Psoas muscle (tissue), 8 donors: ENCODE measurements around the gene NLN. TPM values are rescaled to one million over a fixed set of nuclear protein-coding genes. Genes with fewer than 3 reads are reported as not detected.

Experiments
- ATAC-seq, 4 donors: fragments of 200-7000 bp; cut with Tn5 transposase; one replicate each; pipeline ENCODE4 v1.9.1; 2020; ENCODE audit warnings: moderate library complexity in 3 of 4, mild to moderate bottlenecking in 2 of 4
- DNase-seq, 2 donors: peaks; one replicate each; pipeline ENCODE4 v3.0.0-alpha.2; 2020
- H3K27ac ChIP-seq: fragments of 200-600 bp; one replicate; pipeline ENCODE4 v1.8.0; 2022
- H3K27me3 ChIP-seq, 3 donors: fragments of 200-600 bp in 1 of 3; one replicate each; pipeline versions ENCODE4 v1.6.1 to v1.8.0; 2013 to 2022; ENCODE audit warnings: low read length in 2 of 3, mild to moderate bottlenecking in 2 of 3, moderate library complexity in 1 of 3; ENCODE audit not compliant: insufficient read depth in 3 of 3
- H3K36me3 ChIP-seq, 2 donors: fragments of 200-600 bp in 1 of 2; one replicate each; pipeline versions ENCODE4 v1.6.1 to v1.8.0; 2013 to 2022; ENCODE audit warnings: low read depth in 1 of 2, mild to moderate bottlenecking in 1 of 2, moderate library complexity in 1 of 2; ENCODE audit not compliant: insufficient read depth in 1 of 2
- H3K4me1 ChIP-seq: fragments of 200-600 bp; one replicate; pipeline ENCODE4 v1.8.0; 2022
- H3K4me3 ChIP-seq: fragments of 200-600 bp; one replicate; pipeline ENCODE4 v1.8.0; 2022; ENCODE audit warnings: mild to moderate bottlenecking
- H3K9me3 ChIP-seq: fragments of 200-600 bp; one replicate; pipeline ENCODE4 v1.8.0; 2022
- WGBS, 3 donors: extraction: QIAGEN DNeasy Blood & Tissue Kit; methylation state at CpG; one replicate each; pipeline versions ENCODE4 v1.1.6 to v1.1.7; 2013; 5-methylcytosine and 5-hydroxymethylcytosine counted together
- intact Hi-C, 2 donors: fragments of 100-400 bp; cut with DNase I; formaldehyde crosslinking; loops; one replicate each; pipeline versions ENCODE4 v1.11.0 to v1.14.2; 2022
- polyA plus RNA-seq, 3 donors: library from polyadenylated mRNA; stranded (reverse); fragments of 200-250 nt; gene quantifications; one replicate each; pipeline ENCODE4 v1.2.3, GENCODE V29; 2013
- total RNA-seq, 4 donors: library from RNA; stranded (reverse); fragmentation: NEBNext Ultra II Directional in 2 of 4; extraction: Animal tissue kit (Norgen Biotek cat#: 25700) in 2 of 4; gene quantifications; one replicate each; pipeline versions ENCODE4 v1.2.1 to v1.2.4, GENCODE V29; 2021 to 2023
- TF ChIP-seq, protein P1 (sequence below): fragments of 200-600 bp; IDR thresholded peaks from one replicate; pipeline ENCODE4 v1.8.0; 2022; ENCODE audit warnings: antibody characterized with exemption
- donor health status: healthy with polysubstance abuse.
- donor health status: DM: no; HTN: no; CAD: no; lungs with moderate emphysema.
- donor health status: Bipolar disorder and iron deficiency.
- donor health status: healthy.
- donor health status: DM: yes; HTN: yes; CAD: no.
- donor health status: DM: no; HTN: no; CAD: no.
- donor health status: DM: no; HTN: no; CAD: no.
- donor health status: DM: yes; HTN: yes; CAD: no.

The NLN gene
- total and polyA plus RNA-seq, 7 donors, result 9.8 to 69.9 (median 31.4) TPM

DNA sequence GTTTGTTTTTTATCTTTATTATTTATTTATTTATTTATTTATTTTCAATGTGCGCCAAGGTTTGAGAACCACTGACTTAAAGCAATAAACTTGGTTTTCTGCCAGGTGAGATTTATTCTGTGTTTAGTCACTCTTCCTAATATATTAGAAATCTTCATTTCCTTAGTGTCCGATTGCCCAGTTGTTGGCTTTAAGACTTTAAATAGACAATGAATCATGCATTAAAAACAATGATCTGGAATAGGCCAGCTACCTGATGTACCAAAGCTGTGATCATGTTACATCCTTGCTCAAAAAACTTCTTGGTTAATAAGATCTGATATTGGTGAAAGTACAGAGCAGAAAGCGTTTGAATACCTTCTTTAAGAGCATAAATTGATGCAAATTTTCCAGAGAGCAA, 152.2 kb downstream of the NLN start:
- H3K36me3 ChIP-seq, result no peaks in the 10 kb centered on the region
- 60 to 67% (median 62%) methylated on average over 3 of the region's 3 CpGs for WGBS, 3 donors
- ATAC-seq (peak; percentile 83 to 93 (median 86)), DNase-seq (no peak)
- H3K4me1 ChIP-seq, result peaks cover 8% of the 10 kb centered on the region
- TF ChIP-seq, protein P1, sequence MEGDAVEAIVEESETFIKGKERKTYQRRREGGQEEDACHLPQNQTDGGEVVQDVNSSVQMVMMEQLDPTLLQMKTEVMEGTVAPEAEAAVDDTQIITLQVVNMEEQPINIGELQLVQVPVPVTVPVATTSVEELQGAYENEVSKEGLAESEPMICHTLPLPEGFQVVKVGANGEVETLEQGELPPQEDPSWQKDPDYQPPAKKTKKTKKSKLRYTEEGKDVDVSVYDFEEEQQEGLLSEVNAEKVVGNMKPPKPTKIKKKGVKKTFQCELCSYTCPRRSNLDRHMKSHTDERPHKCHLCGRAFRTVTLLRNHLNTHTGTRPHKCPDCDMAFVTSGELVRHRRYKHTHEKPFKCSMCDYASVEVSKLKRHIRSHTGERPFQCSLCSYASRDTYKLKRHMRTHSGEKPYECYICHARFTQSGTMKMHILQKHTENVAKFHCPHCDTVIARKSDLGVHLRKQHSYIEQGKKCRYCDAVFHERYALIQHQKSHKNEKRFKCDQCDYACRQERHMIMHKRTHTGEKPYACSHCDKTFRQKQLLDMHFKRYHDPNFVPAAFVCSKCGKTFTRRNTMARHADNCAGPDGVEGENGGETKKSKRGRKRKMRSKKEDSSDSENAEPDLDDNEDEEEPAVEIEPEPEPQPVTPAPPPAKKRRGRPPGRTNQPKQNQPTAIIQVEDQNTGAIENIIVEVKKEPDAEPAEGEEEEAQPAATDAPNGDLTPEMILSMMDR, result no peak
- H3K27ac ChIP-seq, result no peak overlapping the region
- H3K27me3 ChIP-seq, result no peaks in the 10 kb centered on the region
- no peak overlapping the region for H3K4me3 ChIP-seq
- peaks cover 6% of the 10 kb centered on the region for H3K9me3 ChIP-seq
- intact Hi-C loops, result no loop called here

DNA sequence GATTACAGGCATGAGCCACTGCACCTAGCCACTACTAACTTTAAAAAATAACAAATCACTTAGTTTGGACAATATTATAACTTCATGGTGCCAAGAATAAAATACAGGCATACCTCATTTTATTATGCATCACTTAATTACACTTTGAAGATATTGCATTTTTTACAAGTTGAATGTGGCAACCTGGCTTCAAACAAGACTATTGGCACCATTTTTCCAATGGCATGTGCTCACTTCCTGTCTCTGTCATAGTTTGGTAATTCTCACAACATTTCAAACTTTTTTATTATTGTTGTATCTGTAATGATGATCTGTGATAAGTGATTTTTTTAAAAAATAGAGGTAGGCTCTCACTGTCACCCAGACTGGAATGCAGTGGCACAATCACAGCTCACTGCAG, 154.5 kb downstream of the NLN start:
- ATAC-seq (no peak), DNase-seq (no peak)
- TF ChIP-seq, protein P1, result no peak
- H3K27me3 ChIP-seq, result no peaks in the 10 kb centered on the region
- intact Hi-C loops, result no loop called here
- peaks cover 6% of the 10 kb centered on the region for H3K9me3 ChIP-seq
- H3K27ac ChIP-seq, result no peak overlapping the region
- no peaks in the 10 kb centered on the region for H3K36me3 ChIP-seq
- peaks cover 15% of the 10 kb centered on the region for H3K4me1 ChIP-seq
- no peak overlapping the region for H3K4me3 ChIP-seq

DNA sequence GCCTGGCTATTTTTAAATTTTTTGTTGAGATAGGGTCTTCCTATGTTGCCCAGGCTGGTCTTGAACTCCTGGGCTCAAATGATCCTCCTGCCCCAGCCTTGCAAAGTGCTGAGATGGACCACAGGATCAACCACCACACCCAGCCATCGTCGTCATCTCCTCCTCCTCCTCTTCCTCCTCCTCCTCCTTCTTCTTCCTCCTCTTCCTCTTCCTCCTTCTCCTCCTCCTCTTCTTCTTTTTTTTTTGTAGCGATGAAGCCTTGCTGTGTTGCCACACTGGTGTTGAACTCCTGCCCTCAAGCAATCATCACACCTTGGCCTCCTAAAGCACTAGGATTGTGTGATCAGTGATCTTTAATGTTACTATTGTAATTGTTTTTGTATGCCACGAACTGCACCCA, 155.0 kb downstream of the NLN start:
- Histone ChIP-seq H3K36me3 (no peaks in the 10 kb centered on the region), H3K4me1 (peaks cover 15% of the 10 kb centered on the region), H3K9me3 (peaks cover 6% of the 10 kb centered on the region), H3K27ac (no peak overlapping the region), H3K4me3 (no peak overlapping the region), H3K27me3 (no peaks in the 10 kb centered on the region)
- intact Hi-C loops, result no loop called here
- 82 to 86% (median 85%) methylated on average over 4 of the region's 4 CpGs for WGBS, 3 donors
- ATAC-seq, result no peak
- no peak for DNase-seq
- TF ChIP-seq, protein P1, result no peak

Other genes starting within 250 kb of the NLN start
- under 1 TPM; 0.24 to 0.59 (median 0.30) TPM for gene ADAMTS6, start 240.3 kb upstream of the NLN start, total RNA-seq
- under 1 TPM; 0.06 to 0.17 (median 0.08) TPM for gene ADAMTS6, start 240.3 kb upstream of the NLN start, polyA plus RNA-seq
- under 1 TPM in 2 of 4 donors, not detected in 2; 0.40 to 0.57 TPM for gene CENPK, start 159.0 kb upstream of the NLN start, total RNA-seq
- under 1 TPM; 0.10 to 0.48 (median 0.40) TPM for gene CENPK, start 159.0 kb upstream of the NLN start, polyA plus RNA-seq
- 10 to 100 TPM; 11.0 to 19.4 (median 13.5) TPM for gene PPWD1, start 158.9 kb upstream of the NLN start, total RNA-seq
- 10 to 100 TPM; 11.4 to 17.1 (median 14.3) TPM for gene PPWD1, start 158.9 kb upstream of the NLN start, polyA plus RNA-seq
- gene TRIM23, start 97.9 kb upstream of the NLN start, total RNA-seq, result 10 to 100 TPM; 16.1 to 22.8 (median 20.9) TPM
- gene TRIM23, start 97.9 kb upstream of the NLN start, polyA plus RNA-seq, result 10 to 100 TPM in 1 of 3 donors, 1 to 10 TPM in 2; 7.2 to 21.5 (median 7.7) TPM
- 1 to 10 TPM in 3 of 4 donors, under 1 TPM in 1; 0.94 to 2.5 (median 1.7) TPM for gene SHLD3, start 97.2 kb upstream of the NLN start, total RNA-seq
- 1 to 10 TPM; 3.4 to 6.5 (median 3.7) TPM for gene SHLD3, start 97.2 kb upstream of the NLN start, polyA plus RNA-seq
- 10 to 100 TPM; 11.1 to 16.5 (median 13.5) TPM for gene TRAPPC13, start 97.2 kb upstream of the NLN start, total RNA-seq
- gene TRAPPC13, start 97.2 kb upstream of the NLN start, polyA plus RNA-seq, result 10 to 100 TPM; 10.8 to 19.6 (median 12.7) TPM
- gene SGTB, start 96 bp upstream of the NLN start, total RNA-seq, result 1 to 10 TPM; 3.6 to 7.6 (median 4.1) TPM
- gene SGTB, start 96 bp upstream of the NLN start, polyA plus RNA-seq, result 1 to 10 TPM in 2 of 3 donors, under 1 TPM in 1; 0.91 to 4.0 (median 1.9) TPM
- gene ERBIN, start 204.4 kb downstream of the NLN start, total RNA-seq, result 10 to 100 TPM; 28.8 to 56.6 (median 45.6) TPM
- gene ERBIN, start 204.4 kb downstream of the NLN start, polyA plus RNA-seq, result 10 to 100 TPM in 2 of 3 donors, 1 to 10 TPM in 1; 8.3 to 17.6 (median 10.1) TPM